NCI-H69 (cell line): ENCODE data around the gene EPS8L1.
"Not testable (repeated sequence)": the region's sequence is repeated elsewhere in the genome, so short reads cannot be mapped to it uniquely, and the experiment has no call there.

Experiments used
- DNase-seq: peaks from one replicate; lab custom pipeline; 2025; lab: John Stamatoyannopoulos, UW

The EPS8L1 gene

GRCh38 chr19:55075371-55075998 is at the start of gene EPS8L1:
EPS8L1 (plus strand) TSS chr19:55075869; CDS start chr19:55076445, 576 bp downstream.
- peak; percentile 18 for DNase-seq

DNA sequence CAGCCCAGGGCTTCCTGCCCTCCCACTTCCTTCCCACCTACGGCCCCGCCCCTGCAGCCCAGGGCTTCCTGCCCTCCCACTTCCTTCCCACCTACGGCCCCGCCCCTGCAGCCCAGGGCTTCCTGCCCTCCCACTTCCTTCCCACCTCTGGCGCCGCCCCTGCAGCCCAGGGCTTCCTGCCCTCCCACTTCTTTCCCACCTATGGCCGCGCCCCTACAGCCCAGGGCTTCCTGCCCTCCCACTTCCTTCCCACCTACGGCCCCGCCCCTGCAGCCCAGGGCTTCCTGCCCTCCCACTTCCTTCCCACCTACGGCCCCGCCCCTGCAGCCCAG is 48.6 kb upstream of the EPS8L1 start:
- DNase-seq, result not testable (repeated sequence)

DNA sequence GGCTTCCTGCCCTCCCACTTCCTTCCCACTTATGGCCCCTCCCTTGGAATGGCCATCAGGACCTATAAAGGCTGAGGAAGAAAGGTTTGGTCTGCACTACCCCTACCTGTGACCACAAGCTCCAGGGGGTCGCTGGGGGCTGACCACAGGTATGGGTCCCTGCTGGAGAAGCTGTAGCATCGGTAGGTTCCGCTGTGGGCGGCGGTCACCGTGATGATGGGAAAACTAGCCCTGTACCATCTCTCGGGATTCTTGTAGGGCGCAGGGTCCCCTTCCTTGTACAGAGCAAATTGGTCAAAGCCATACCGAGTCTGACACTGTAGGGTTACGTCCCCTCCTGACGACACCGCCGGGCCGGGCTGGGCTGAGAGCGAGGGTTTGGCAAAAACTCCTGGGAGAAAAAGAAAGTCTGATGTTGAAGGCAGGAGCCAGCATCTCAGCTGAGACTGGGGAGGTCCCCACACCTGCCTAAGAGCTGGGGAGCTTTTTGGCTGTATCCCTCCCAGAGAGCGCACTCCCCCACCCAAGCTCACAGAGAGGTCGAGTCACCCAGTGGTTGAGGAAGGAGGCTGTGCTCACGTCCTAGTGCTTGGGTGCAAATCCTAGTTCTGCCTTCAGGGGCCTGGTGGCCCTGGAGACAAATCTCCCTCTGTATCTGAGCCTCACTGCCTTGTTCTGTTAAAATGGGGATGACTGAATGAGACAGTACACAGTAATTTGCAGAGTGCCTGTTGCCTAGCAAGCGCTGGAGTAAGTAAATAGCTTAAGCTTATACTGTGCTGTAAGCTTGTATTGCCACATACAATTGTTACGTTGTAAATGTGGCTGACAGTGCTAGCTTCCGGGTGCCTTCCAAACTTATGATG is 48.0 kb upstream of the EPS8L1 start:
- peak; percentile 83 for DNase-seq

DNA sequence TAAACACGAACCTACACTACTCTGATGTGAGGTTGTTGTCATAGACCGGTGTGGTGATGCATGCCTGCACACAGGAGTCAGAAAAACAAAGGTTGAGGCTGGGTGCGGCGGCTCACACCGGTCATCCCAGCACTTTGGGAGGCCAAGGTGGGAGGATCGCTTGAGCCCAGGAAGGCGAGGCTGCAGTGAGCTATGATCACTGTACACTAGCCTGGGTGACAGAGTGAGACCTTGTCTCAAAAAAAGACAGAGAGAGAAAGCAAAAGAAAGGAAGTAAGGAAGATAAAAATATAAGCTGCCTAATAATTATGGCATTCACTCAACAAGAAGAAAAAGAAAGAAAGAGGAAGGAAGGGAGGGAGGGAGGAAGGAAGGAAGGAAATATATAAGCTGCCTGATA is 46.9 kb upstream of the EPS8L1 start:
- DNase-seq, result no peak

DNA sequence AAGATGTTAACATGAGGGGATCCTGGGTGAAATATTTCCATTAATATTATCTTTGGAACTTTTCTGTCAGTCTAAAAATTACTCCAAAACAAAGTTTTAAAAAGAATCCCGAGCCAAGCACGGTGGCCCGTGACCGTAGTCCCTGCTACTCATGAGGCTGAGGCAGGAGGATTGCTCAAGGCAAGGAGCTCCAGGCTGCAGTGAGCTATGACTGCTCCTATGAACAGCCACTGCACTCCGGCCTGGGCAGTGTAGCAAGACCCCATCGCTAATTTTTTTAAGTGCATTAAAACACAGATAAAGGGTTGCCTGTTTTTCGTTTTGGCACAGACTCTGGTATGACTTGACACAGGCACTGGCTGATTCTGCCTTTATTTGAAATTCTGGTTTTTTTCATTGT is 44.5 kb upstream of the EPS8L1 start:
- DNase-seq, result no peak

DNA sequence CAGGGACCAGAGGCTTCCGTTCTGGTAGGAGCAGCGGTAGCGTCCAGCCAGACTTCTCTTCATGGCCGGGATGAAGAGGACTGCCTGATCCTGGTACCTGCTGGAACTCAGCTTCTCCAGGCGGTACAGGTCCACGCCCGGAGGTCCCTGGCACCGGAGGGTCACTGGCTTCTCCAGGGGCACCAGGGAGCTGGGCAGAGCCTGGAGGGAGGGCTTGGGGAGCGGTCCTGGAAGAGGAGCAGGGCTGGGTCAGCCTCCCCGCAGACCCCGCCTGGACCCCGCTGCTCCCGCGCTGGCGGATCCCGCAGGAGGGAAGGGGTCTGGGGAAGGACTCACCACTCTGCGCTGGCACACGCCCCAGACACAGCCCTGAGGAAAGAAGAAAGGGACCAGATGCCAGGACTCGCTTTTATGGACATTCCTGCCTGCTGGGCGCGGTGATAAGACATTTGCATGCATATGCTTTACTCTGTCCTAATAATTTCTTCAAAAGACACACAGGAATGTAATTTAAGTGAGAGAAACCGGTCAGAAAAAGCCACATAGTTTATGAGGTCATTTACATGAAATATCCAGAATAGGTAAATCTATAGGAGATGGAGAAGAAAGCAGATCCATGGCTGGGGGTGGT is 43.4 kb upstream of the EPS8L1 start:
- no peak for DNase-seq

DNA sequence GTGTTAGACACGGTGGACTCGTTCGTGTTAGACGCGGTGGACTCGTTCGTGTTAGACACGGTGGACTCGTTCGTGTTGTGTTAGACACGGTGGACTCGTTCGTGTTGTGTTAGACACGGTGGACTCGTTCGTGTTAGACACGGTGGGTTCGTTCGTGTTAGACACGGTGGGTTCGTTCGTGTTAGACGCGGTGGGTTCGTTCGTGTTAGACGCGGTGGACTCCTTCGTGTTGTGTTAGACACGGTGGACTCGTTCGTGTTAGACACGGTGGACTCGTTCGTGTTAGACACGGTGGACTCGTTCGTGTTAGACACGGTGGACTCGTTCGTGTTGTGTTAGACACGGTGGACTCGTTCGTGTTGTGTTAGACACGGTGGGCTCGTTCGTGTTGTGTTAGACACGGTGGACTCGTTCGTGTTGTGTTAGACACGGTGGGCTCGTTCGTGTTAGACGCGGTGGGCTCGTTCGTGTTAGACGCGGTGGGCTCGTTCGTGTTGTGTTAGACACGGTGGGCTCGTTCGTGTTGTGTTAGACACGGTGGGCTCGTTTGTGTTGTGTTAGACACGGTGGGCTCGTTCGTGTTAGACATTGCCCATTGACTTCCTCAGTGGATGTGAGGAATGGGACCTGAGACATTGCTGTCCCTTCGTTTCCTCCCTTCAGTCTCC is 42.6 kb upstream of the EPS8L1 start:
- DNase-seq, result not testable (repeated sequence)

GRCh38 chr19:55034751-55035150 is 40.9 kb upstream of the EPS8L1 start:
- DNase-seq, result no peak

GRCh38 chr19:55036058-55036457 is 39.6 kb upstream of the EPS8L1 start:
- DNase-seq, result no peak

- not testable (repeated sequence) for DNase-seq
Measured at GRCh38 chr19:55037603-55038002, 38.1 kb upstream of the EPS8L1 start.

DNA sequence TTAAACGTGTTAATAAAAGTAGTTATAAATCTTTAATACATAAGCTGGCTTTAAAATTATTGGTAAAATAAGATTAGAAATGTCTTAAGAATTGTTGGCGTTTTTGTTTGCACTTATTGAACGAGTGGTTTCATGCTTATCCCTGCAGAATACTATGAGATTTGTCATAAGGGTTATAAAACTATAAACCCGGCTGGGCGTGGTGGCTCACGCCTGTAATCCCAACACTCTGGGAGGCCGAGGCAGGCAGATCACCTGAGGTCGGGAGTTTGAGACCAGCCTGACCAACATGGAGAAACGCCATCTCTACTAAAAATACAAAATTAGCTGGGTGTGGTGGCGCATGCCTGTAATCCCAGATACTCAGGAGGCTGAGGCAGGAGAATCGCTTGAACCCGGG is 35.0 kb upstream of the EPS8L1 start:
- not testable (repeated sequence) for DNase-seq

- no peak for DNase-seq
Measured at GRCh38 chr19:55041244-55041626, 34.4 kb upstream of the EPS8L1 start.

DNA sequence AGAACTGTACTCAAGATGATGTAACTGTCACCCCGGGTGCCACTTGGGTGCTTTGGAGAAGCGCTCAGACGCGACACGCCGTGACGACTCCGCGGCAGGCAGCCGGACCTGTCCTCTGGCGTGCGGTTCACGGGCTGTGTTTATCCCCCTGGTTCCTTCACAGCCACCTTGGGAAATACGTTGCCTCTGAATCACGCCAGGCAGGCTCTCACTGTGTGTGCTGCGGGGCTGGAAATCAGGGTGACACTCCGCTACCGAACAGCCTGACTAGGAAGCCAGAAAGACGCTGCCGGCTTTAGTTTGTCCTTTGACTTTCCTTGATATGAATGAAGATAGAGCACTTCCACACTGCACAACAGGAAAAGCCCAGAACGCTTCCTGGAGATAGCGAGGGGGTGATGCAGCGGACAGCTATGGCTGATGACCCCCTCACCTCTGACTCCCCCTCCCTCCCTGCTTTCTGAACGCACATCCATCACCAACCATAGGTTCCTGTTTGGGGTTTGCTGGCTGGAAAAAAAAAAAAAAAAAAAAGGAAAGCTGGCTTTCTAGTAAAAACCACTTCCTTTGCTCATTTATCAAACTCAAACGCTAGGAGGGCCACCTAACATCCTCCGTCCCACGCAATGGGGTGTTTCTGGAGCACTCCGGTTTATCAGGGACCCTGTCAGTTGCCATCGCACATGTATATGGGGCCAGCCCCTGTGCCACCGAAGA is 33.9 kb upstream of the EPS8L1 start:
- DNase-seq, result no peak

DNA sequence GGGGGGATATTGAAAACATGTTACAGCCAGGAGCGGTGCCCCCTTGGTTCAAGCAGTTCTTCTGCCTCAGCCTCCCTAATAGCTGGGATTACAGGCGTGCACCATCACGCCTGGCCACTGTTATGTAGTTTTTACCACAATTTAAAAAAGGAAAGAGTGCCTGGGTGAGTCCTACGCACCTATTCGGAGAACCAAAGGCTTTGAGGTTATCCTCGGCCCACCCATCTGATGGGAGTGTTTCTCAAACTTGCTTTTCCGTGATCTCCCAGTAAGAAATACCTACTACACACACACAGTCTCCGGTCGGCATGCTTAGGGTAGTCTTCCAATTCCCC is 33.4 kb upstream of the EPS8L1 start:
- no peak for DNase-seq

- no peak for DNase-seq
Measured at GRCh38 chr19:55042688-55043087, 33.0 kb upstream of the EPS8L1 start.

GRCh38 chr19:55044286-55044685 is 31.4 kb upstream of the EPS8L1 start:
- no peak for DNase-seq

DNA sequence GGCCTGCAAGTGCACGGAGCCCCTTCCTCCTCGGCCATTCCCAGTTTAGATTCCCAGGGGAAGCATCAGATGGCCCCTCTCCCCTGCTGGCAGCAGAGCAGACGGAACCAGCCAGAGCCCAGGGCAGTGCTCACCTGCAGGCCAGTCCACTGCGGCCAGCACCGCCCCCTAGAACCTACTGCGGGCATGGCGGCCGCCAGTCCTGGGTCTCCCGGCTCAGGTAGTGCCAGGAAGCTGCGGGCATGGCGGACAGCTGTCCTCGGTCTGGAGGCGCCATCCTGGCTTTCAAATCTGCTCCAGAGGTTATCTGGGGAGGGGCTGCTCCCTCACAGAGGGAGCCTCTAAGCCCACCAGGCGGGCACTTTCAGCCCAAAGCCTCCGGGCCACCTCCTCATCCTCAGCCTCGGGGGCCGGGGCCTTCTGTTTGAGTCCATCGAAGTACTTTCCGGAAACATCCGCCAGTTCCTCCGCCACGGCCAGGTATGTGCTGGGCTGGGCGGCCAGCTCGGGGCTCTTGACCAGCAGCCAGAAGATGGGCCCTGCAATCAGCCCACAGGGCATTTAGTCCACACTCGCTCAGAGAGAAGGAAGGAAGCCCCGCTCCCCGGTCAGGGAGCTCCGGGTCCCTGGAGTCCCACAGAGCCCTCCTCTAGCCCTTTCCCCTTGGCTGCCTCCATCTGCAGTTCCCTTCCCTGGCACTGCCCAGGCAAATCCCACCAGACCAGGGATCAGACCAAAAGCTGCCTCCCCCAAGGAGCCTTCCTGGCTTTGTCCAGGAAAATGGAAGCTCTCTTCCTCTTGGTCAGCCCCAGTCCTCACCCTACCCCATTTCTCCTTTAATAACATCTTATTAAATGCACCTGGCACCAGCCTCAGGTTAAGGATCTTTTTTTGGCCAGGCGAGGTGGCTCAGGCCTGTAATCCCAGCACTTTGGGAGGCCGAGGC is 30.6 kb upstream of the EPS8L1 start:
- no peak for DNase-seq

- DNase-seq, result no peak
Measured at GRCh38 chr19:55046975-55047622, 28.6 kb upstream of the EPS8L1 start.

- no peak for DNase-seq
Measured at GRCh38 chr19:55047951-55048350, 27.7 kb upstream of the EPS8L1 start.

DNA sequence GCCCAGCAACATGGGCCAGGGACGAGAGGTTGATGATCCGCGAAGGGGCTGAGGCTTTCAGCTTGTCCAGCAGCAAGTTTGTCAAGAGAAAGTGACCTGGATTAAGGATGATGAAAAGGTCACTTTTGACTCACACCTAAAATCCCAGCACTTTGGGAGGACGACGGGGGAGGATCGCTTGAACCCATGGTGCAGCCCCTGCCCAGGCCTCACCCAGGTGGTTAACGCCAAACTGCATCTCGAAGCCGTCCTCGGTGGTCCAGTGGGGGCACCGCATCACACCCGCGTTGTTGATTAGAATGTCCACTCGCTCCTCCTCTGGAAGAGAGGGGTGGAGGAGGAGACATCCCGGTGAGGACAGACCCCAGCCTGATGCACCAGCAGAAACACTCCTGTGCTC is 27.2 kb upstream of the EPS8L1 start:
- no peak for DNase-seq
